Measurements from ENCODE around the gene DDX47.
"Not testable (repeated sequence)": the region's sequence is repeated elsewhere in the genome, so short reads cannot be mapped to it uniquely, and the experiment has no call there.

DDX47 gene

DNA sequence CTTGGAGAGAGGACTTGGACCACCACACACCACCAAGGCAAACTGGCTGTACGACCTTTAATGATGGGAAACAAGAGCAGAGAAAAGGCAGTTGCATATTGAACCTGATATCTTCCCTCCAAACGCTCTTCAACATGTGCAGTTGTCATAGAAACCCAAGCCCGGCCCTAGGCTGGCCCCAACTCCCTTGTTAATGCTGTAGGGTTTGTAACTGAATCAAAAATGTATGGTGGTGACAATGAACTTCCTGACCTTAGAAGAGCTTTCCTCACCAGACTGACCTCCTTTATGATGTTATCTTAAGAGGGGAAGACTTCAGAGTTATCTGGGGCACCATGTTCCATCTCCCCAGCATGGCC lies 15.4 kb upstream of the DDX47 start:
- DNase-seq: no peak

DNA sequence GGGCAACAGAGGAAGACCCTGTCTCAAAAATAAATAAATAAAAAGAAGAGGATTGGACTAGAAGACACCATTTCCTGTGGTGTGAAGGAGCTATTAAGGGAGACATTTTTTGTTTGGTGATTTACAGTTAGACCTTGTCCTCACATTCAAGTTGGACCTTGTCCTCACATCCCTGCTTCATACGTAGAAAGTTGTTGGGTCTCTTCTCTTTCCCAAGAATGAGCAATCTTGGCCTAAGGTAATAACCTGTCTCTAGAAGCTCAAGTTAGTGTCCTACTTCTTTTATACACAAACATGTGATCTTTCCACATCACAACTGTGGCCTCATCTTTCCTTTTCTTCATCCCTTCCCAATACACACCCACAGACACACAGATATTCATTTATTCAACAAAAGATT lies 14.7 kb upstream of the DDX47 start:
- no peak for DNase-seq

DNA sequence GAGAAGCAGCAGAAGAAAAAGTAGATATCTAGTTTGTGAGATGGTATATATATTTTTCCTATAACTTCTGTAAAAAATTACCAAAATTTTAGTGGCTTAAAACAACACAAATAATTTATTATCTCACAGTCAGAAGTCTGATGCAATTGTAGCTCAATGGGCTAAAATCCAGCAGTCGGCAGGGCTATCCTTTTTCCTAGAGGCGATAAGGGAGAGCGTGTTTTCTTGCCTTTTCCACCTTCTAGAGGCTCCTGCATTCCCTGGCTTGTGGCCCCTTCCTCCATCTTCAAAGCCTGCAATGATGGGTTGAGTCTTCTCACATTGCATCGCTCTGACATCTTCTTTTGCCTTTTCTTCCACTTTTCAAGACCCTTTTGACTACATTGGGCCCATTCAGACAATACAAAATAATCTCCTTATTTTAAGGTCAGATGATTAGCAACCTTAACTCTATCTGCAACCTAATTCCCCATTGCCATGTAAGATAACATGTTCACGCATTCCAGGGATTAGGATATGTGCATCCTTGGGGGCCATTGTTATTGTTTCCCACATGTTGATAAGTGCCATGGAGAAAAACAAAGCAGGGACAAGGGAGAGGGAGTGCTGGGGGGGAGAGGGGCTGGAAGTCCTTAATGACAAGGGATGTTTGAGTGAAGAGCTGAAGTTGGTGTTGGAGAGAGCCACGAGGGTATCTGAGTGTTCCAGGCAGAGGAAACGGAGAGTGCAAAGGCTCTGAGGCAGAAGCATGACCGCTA lies 13.8 kb upstream of the DDX47 start:
- no peak for DNase-seq

- DNase-seq: no peak
Observed at GRCh38 chr12:12800406-12801180, 12.6 kb upstream of the DDX47 start.

DNA sequence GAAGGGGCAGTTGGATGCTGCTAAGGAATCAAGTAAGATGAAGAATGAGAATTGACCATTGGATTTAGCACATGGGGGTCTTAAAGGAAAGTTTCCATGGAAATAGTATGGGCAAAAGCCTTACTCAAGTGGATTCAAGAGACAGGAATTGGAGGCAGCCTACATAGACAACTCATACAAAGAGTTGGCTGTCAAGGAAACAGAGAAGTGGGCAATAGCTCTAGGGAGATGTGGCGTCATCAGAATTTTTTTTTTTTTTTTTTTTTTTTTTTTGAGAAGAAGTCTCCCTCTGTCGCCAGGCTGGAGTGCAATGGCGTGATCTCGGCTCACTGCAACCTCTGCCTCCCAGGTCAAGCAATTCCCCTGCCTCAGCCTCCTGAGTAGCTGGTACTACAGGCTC lies 11.5 kb upstream of the DDX47 start:
- DNase-seq: not testable (repeated sequence)

DNA sequence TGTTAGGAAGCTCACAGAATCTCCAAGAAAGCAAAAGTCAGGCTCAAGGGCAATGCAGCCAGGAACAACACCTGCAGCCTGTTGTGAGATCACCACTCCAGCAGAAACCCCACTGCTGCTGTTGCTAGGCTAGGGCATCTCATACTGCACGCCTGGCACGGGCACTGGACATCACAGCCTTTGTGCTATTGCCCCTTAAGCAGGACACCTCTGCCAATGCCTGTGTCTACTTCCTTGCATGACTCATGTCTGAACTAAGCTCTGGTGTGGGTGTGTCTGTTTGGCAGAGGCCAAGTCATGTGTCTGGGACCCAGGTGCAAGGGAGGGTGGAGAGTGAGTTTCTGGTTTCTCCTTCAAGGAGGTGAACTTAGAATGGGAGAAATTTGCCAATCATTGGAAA lies 10.0 kb upstream of the DDX47 start:
- DNase-seq: peak; percentile 92

DNA sequence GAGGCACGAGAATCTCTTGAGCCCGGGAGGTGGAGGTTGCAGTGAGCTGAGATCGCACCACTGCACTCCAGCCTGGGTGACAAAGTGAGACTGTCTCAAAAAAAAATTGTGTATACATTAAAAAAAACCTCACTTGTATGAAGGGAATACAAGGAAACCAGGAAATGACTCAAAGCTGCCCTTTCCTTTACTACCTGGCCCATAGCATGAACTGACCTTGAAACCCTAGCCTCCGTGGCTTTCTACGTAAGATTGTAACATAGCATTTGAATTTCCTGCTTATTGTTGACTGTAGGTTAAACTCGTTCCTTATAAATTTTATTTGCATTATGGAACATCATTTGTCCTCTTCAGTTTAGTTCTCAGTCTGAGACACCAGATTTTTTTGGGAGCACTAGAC lies 9.1 kb upstream of the DDX47 start:
- DNase-seq: no peak

DNA sequence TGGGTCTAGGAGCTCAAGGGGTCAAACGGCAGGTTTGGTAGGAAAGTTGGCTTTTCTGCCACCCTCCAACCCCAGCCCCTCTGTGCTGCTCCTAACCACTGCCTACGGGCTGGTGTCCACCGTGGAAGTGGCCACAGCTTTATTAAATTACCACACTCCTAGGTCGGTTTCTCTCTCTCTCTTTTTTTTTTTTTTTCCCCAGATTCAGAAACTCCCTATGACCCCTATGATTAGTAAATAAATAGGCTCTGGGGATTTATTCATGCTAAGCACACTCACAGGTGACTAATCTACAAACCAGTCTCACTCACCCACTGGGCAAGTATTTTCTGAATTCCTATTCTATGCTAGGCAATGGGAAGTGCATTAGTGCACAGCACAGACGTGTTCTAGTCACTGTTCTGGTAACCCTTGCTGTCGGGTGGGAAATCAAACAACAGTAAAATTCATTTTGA lies 8.7 kb upstream of the DDX47 start:
- DNase-seq: no peak

DNA sequence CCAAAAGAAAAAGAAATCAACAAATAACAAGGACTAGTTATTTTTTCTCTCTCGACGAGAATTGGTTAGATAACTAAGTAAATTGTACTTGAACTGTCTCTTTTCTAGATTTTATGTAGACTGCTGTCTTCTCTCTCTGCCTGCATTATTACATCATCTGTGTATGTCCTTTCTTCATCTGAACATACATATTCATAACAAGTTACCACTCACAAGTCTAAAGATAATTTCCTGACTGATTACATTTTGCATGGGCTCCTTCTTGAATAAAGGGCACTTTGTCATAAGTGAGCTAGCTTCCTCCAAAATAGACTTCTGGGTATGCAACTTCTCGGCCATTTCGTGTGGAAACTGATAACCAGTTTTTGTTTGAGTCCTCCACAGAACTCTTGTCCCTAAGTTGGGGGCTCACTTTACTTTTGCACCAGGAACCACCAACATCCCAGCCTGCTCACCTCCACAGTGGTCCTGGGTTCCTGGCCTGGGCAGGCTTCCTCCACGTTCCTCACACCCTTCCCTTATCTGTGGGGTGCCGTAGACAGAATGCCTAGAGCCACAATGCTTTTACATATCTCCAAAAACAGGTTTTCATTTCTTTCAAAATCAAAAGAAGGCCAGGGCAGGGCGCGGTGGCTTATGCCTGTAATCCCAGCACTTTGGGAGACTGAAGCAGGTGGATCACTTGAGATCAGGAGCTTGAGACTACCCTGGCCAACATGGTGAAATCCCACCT lies 6.2 kb upstream of the DDX47 start:
- DNase-seq: no peak

GRCh38 chr12:12807517-12807903 lies 5.6 kb upstream of the DDX47 start:
- DNase-seq: not testable (repeated sequence)

DNA sequence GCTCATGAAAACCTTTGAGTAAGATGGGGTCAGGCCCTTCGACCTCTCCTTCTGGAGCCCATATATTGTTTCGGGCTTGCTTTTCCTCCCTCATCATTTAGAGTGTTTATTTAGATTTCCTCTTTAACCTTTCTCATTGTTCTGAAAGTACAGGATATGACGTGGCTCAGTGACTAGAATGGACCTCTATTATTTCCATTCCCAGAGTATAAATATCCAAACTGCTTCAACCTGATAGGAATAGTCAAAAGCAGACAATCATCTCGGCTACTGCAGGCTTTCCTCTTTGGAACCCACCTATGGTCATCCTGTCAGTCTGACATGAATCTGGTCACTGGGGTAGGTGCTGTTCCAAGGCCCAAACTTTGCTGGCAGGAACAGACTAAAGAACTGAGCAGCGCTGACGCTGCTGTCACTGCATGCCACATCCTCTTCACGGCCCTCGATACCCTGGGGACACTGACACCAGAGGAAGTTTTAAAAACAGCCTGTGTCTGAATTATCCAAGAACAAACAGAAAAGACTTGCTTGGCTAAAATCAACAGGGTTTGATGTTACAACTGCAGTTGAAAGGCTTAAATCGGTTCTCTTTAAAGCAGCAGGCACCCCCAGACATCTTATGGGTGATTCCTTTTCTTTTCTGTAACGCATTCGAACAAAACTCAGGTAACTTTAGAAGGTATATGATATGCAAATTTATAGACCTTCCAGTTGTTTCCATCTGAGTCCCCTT lies 5.0 kb upstream of the DDX47 start:
- peak; percentile 73 for DNase-seq

DNA sequence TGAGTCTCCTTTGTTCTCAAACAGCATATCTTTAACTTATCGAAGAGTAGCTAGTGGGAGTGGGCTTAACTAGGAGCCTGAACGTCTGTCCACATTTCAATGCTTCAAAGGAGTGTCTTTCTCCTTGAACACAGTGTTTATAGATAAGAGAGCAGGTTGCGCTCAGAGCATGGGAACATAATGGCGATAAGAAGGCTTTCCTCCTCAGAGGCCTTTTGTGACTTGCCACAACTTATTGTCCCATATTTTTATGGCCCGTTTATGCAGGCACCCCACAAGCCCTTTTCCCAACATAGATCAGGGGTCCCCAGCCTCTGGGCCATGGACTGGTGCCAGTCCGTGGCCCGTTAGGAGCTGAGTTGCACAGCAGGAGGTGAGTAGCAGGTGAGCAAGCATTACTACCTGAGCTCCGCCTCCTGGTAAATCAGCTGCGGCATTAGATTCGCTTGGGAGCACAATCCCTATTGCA lies 2.6 kb upstream of the DDX47 start:
- DNase-seq: peak; percentile 53

- DNase-seq: no peak
Observed at GRCh38 chr12:12811343-12811742, 1.8 kb upstream of the DDX47 start.

DNA sequence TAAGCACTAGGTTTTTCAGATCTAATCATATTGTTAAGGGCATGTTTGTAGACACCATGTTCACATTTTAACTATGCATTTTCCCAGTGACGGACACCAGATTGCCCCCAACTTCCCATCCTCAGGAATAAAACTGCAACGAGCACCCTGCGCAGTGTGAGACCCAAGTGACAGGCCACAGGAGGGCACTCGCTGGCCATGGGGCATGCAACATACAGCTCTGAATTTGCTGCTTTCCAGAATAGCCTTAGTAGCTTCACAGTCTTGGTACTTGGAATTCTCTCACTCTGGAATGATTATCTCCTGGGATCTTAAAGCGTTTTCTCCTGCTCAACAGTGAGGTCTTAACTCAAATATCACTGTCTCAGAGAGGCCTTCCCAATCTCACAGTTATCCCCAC lies 972 bp upstream of the DDX47 start:
- DNase-seq: no peak

GRCh38 chr12:12812618-12813119 lies 477 bp upstream of the DDX47 start:
- no peak for DNase-seq

DNA sequence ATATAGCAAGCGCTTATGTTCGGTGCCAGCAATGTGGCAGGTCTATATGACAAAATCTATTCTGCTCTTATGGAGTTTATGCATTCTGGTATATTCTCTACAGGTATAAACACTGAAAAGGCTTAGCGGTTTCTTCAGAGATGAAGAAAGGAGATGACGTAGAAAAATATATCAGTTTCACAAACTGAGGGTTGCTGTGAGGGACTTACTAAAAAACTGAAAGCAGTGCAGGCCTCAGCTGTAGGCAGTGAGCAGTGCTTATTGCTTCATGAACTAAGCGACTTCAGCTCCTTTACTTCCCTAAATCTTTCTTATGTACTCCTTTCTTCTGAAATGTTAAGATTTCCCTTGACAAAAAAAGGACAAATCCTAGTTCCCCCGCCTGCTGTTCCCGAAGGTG lies 4.5 kb downstream of the DDX47 start:
- no peak for DNase-seq

- DNase-seq: no peak
Observed at GRCh38 chr12:12818701-12819100, 5.6 kb downstream of the DDX47 start.

- no peak for DNase-seq
Observed at GRCh38 chr12:12819221-12819620, 6.1 kb downstream of the DDX47 start.

DNA sequence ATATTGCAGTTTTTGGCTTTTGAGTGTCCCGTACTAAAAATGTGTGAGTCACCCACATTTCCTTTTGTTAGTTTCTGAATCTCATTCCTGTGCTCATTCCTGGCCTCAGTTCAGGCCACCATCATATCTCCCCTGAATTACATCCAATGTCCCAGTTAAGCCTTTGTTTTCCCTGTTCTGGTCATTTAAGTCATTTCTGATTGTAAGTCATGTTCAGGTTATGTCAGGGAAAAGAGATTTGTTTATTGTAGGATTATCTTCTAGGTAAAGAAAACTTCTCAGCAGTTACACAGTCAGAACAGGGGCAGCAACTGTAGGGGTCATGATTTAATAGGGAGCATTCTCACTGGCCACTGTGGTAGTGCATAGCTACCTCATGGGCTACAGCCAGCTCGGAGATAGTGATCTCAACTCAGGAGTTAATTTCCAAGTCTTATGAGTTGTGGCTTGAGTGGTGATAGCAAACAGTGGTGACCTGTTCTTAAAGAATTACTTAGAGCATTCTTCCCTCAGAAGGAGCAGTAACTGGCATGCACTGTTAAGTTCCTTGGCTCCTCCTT lies 6.7 kb downstream of the DDX47 start:
- no peak for DNase-seq

DNA sequence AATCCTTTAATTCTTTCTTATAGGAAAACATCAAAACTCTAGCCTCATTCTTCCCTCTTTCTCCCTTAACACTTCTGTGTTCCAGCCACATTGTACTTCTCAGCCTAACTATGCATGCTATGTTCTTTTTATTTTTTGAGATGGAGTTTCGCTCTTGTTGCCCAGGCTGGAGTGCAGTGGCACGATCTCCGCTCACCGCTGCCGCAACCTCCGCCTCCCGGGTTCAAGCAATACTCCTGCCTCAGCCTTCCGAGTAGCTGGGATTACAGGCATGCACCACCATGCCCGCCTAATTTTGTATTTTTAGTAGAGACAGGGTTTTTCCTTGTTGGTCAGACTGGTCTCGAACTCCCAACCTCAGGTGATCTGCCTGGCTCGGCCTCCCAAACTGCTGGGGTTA lies 7.2 kb downstream of the DDX47 start:
- DNase-seq: not testable (repeated sequence)

DNA sequence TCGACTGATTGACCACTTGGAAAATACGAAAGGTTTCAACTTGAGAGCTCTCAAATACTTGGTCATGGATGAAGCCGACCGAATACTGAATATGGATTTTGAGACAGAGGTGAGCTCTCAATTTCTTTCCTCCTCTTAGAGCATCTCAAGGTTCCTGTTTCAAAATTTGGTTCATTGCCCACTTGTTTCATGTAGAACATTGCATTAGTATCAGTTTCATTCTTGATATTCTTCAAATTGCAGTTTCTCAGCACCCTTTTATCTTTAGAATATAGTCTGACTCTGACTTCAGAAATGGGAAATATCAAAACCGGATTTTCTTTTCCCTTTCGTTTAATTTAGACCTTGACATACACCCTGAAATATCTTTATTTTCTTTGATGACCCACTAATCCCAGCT lies 8.8 kb downstream of the DDX47 start:
- no peak for DNase-seq

- DNase-seq: no peak
Observed at GRCh38 chr12:12822886-12823285, 9.7 kb downstream of the DDX47 start.
